HepG2 (cell line): ENCODE results near the gene SHISA9. TPM values are rescaled to one million over a fixed set of nuclear protein-coding genes. Genes with fewer than 3 reads are reported as not detected.

Source experiments
- AKAP8 ChIP-seq: sonication (generic); formaldehyde crosslinking; IDR thresholded peaks from 2 replicates; pipeline ENCODE4 v1.5.1; 2020; ENCODE audit warnings: mild to moderate bottlenecking, missing genetic modification reagents
- ATF6 ChIP-seq: sonication (generic); formaldehyde crosslinking; conservative IDR thresholded peaks from 2 replicates; pipeline ENCODE4 v1.4.0; 2020; ENCODE audit warnings: missing genetic modification reagents
- ELF1 ChIP-seq: sonication (generic); formaldehyde crosslinking; IDR thresholded peaks from 2 replicates; pipeline ENCODE4 v1.4.0; 2020; ENCODE audit warnings: missing genetic modification reagents
- HBP1 ChIP-seq: IDR thresholded peaks from 2 replicates; pipeline ENCODE4 v1.6.1; 2016; ENCODE audit warnings: low read depth, control low read depth
- HOXA9 ChIP-seq: sonication (generic); formaldehyde crosslinking; IDR thresholded peaks from 2 replicates; pipeline ENCODE4 v1.8.1; 2022; ENCODE audit warnings: missing genetic modification reagents, mild to moderate bottlenecking, moderate library complexity, borderline replicate concordance
- KDM5B ChIP-seq: sonication (generic); formaldehyde crosslinking; IDR thresholded peaks from 2 replicates; pipeline ENCODE4 v1.4.0; 2020; ENCODE audit warnings: missing genetic modification reagents, mild to moderate bottlenecking, borderline replicate concordance
- KLF13 ChIP-seq: sonication (generic); formaldehyde crosslinking; IDR thresholded peaks from 2 replicates; pipeline ENCODE4 v1.4.0; 2020; ENCODE audit warnings: mild to moderate bottlenecking, missing genetic modification reagents
- MBD4 ChIP-seq: IDR thresholded peaks from 2 replicates; pipeline ENCODE4 v1.6.1; 2012; ENCODE audit warnings: low read length, inconsistent platforms, borderline replicate concordance
- NFKB2 ChIP-seq: sonication (generic); formaldehyde crosslinking; IDR thresholded peaks from 2 replicates; pipeline ENCODE4 v1.4.0; 2020; ENCODE audit warnings: missing genetic modification reagents, borderline replicate concordance
- RBM22 ChIP-seq: fragments of 200-400 bp; formaldehyde crosslinking; optimal IDR thresholded peaks from 2 replicates; pipeline ENCODE3; 2017; ENCODE audit warnings: mild to moderate bottlenecking, low read length, moderate library complexity
- RERE ChIP-seq: IDR thresholded peaks from 2 replicates; pipeline ENCODE4 v1.6.1; 2016; ENCODE audit warnings: low read depth, missing genetic modification reagents, missing compliant biosample characterization
- TFE3 ChIP-seq: IDR thresholded peaks from 2 replicates; pipeline ENCODE4 v1.6.1; 2016
- XRCC5 ChIP-seq: fragments of 200-400 bp; formaldehyde crosslinking; optimal IDR thresholded peaks from 2 replicates; pipeline ENCODE3; 2017; ENCODE audit warnings: mild to moderate bottlenecking, low read length
- ZFY ChIP-seq: sonication (generic); formaldehyde crosslinking; IDR thresholded peaks from 2 replicates; pipeline ENCODE4 v1.4.0; 2020; ENCODE audit warnings: missing genetic modification reagents
- ZGPAT ChIP-seq: IDR thresholded peaks from 2 replicates; pipeline ENCODE4 v1.6.1; 2016; ENCODE audit warnings: mild to moderate bottlenecking
- ZNF543 ChIP-seq: sonication (generic); formaldehyde crosslinking; IDR thresholded peaks from 2 replicates; pipeline ENCODE4 v1.4.0; 2020; ENCODE audit warnings: mild to moderate bottlenecking, missing genetic modification reagents
- ZNF552 ChIP-seq: sonication (generic); formaldehyde crosslinking; IDR thresholded peaks from 2 replicates; pipeline ENCODE4 v1.9.0; 2022; ENCODE audit warnings: missing genetic modification reagents, mild to moderate bottlenecking, borderline replicate concordance
- ZNF709 ChIP-seq: sonication (generic); formaldehyde crosslinking; IDR thresholded peaks from 2 replicates; pipeline ENCODE4 v1.5.0; 2020; ENCODE audit warnings: mild to moderate bottlenecking, missing genetic modification reagents
- polyA plus RNA-seq, 8 experiments: library from polyadenylated mRNA; depleted of rRNA in 3 of 8; stranded (reverse) in 7 of 8; unstranded in 1 of 8; fragments of >200 nt; fragmentation: Illumina TruSeq in 4 of 8; extraction: Trizol in 4 of 8; gene quantifications; 2 replicates each; pipeline versions ENCODE4 v1.2.1 to v1.2.3, GENCODE V29; 2011 to 2016; ENCODE audit warnings: low read depth in 4 of 8, missing spikeins in 1 of 8, mixed read lengths in 1 of 8; ENCODE audit not compliant: insufficient read depth in 1 of 8
- total RNA-seq, 5 experiments: library from RNA; depleted of rRNA; stranded (reverse); fragments of >200 nt; fragmentation: Illumina TruSeq; extraction: Trizol; gene quantifications; 2 replicates each; pipeline ENCODE4 v1.2.3, GENCODE V29; 2016; ENCODE audit warnings: low read depth in 1 of 5

Gene SHISA9
- total and polyA plus RNA-seq, 2 of the 13 experiments (the other 11 are each of a cell fraction or from before 2014, with no cell fraction given): 0.01 TPM; not detected in 1

- TF ChIP-seq RERE (CRISPR knock-in tag) (peak; percentile 84), RBM22 (no peak), KLF13 (CRISPR knock-in tag) (no peak), AKAP8 (CRISPR knock-in tag) (0 out of 2 replicates have a peak, but pooled peaks have one; percentile 80), KDM5B (CRISPR knock-in tag) (no peak), HOXA9 (CRISPR knock-in tag) (no peak), TFE3 (CRISPR knock-in tag) (peak; percentile 93), ZNF552 (CRISPR knock-in tag) (peak; percentile 74; the same call in 1 of the 2 replicates), ZFY (CRISPR knock-in tag) (no peak), ZGPAT (CRISPR knock-in tag) (peak; percentile 89), ELF1 (CRISPR knock-in tag) (peak; percentile 77), ATF6 (CRISPR knock-in tag) (no peak), NFKB2 (CRISPR knock-in tag) (no peak), ZNF709 (CRISPR knock-in tag) (no peak), HBP1 (peak; percentile 84; the same call in 1 of the 2 replicates), ZNF543 (CRISPR knock-in tag) (peak; percentile 92), XRCC5 (peak; percentile 99), MBD4 (no peak)
Measured at GRCh38 chr16:13269905-13270528, 368.6 kb downstream of the SHISA9 start (continued).
